T-helper 1 cell (primary cell): Measurements from ENCODE around the gene CTNNA1.

Source experiments
- DNase-seq, 5 donors: peaks; one replicate each; pipeline ENCODE4 v3.0.0-alpha.2; 2012 to 2020

Gene CTNNA1

DNA sequence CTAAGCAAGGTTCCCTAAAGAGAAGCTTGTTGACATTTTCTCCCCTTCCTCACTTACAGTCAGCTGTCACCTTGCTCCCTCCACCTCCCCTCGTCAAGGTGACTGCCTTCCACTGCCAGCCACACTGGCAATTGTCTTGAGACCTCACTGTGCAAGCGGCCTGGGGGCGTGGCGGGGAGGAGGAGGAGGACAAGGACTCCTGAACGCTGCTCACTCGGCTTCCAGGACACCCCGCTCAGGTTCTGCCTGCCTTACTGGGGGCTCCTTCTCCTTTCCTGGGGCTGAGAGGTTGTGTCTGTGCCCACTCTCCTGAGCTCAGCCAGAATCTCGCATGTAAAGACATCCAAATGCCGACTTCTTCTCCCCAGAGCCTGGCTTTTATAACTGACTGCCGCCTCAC is 182.2 kb downstream of the CTNNA1 start:
- no peak for DNase-seq

DNA sequence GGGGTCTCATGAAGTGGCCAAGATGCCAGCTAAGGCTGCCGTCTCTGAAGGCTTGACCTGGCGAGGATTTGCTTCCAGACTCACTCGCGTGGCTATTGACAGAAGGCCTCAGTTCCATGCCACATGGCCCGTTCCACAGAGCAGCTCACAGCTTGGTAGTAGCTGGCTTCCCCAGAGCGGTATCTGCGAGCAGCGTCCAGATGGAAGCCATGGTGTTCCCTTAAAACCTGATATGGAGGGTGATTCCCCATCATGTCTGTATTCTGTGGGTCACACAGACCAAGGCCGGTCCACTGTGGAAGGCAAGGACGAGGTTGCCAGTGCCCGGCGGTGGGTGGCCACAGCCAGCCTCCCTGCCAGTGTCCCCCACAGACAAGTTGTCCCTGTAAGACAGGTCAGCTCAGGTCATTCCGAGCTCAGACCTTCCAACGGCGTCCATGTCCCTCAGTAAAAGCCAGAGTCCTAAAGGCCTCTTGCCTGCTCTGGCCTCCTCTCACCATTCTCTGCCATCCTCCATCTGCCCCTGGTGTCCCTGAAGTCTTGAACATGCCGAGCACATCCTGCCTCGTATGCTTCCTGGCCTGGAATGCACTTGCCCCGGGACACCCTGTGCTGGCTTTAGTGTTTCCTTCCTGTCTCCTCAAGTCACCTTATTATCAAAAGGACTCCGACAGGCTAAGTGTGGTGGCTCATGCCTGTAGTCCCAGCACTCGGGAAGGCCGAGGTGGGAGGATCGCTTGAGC is 183.2 kb downstream of the CTNNA1 start:
- DNase-seq = no peak

DNA sequence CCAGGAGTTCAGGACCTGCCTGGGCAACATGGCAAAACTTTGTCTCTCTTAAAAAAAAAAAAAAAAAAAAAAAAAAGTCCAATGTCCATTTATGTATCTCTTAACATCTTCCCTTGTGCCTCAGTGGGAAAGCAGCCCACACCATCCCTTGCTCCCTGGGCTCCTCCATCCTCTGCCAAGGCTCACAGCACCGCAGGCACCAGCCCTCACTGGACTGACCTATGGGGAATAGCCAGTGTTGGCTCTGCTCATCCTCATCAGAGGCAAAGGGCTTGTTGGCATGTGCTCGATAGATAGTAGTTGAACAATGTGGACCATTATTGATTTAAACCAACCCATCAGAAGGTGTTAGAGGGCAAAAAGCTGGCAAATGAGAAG is 183.7 kb downstream of the CTNNA1 start:
- DNase-seq = no peak

DNA sequence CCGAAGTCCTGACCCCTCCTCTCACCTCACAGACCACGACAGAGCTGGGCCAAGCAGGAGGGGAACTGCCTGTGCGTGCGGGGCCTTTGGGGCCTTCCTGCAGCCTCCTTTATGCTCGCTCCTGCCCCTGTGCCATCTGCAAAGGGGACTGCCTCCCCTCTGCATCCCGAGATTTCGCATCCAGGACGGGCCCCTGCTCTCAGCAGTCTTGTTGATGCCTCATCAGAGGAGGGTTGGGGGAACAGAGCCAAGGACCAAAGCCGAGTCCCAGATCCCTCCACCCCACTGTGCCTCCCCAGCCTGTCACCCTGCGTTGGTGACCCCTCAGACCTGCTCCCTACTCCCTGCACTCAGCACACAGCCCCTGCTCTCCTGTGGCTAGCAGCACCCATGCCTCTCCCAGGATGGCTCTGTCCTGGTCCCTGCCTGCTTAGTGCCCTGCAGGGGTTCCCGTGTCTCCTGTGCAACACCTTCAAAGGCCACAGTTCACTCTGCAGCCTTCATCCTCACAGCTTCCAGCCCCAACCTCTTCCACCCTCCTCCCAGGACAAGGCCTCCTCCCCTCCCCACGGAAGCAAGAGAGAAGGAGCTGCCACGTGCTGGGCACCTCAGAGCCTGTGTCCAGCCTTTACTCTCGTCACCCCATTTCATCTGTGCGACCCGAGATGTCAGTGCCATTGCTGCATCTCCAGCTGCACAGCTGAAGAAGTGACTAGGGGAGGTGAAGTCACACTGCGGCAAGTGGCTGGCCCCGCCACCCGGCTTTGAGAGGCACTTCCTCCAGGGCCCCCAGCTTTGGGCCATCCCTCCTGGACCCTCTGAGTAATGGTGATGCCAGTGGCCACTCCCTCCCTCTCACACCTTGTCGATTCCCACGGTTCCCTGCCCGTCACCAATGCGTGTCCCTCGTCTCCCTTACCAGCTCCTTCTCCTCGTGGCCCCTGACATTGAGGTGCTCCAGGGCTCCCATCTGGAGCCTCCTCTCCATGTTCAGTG is 184.5 kb downstream of the CTNNA1 start:
- no peak for DNase-seq

DNA sequence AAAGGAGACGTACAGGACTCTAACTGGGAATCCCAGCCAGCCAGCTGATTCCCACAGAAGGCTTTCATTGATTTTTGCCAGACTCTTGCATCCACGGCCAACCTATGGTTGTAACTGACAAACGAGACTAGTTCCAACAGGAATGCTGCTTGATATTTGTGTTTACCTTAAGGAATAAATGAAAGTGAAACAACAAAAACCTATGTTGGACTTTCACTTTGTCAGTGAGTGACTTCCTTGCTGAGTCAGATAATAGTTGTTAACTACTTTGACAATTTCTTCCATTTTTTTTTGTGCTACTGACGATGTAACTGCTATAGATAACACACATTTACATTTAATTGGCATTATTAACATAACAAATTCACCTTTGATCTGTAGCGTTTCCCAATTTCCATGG is 185.3 kb downstream of the CTNNA1 start:
- no peak for DNase-seq

DNA sequence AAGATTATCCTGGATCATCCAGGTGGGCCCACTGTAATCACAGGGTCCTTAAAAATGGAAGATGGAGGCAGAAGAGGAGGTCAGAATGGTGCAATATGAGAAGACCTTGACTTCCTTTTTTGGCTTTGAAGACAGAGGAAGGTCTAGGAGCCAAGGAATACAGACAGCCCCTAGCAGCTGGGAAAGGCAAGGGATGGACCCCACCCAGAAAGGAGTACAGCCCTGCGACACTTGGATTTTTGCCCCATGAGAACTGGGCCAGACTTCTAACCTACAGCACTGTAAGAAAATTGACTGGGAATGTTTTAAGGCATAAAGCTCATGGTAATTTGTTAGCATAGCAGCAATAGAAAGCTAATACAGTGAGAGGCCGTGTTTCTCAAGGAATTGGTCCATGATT is 188.8 kb downstream of the CTNNA1 start:
- DNase-seq = no peak

DNA sequence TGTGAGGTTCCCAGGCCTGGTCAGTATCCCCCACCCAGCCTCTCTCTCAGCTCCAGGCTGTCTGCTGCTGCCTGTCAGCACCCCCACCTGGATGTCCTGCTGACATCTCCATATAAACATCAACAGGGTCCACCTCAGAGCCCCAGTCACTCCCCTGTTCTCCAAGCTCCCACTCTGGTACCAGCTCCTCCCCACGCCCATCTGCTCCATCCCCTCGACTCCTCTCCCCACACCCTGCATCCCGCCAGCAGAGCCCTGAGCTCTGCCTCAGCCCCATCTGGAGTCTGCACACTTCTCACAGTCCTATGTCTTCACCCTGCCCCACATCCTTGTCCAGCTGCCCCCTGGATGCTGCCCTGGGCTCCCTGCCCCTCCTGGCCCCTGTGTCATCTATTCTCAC is 189.6 kb downstream of the CTNNA1 start:
- no peak for DNase-seq

DNA sequence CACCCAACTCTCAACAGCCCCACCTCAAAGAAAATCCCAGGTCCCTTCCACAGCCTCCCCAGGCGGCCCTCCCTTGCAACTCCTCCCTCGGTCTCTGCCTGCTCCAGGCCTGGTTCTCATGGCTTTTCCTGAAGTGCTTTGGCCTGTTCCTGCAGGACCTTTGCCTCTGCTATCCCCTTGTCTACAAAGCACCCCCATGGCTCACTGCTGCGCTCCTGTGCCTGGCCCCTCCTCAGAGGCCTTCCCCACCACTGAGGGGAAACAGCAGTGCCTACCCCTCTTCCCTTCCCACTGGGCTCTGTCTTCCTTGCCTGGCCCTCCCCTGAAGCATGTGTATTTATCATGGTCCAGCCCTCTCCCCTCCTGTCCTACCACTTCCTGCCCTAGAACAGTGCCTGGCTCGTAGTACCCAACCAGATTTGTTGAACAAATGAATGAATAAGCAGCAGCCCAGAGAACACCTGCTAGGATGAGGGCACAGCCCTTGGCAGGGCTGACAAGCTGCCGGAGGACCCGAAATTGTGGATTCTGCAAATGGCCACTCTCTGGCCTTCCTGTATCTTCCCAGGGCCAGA is 190.5 kb downstream of the CTNNA1 start:
- no peak for DNase-seq

DNA sequence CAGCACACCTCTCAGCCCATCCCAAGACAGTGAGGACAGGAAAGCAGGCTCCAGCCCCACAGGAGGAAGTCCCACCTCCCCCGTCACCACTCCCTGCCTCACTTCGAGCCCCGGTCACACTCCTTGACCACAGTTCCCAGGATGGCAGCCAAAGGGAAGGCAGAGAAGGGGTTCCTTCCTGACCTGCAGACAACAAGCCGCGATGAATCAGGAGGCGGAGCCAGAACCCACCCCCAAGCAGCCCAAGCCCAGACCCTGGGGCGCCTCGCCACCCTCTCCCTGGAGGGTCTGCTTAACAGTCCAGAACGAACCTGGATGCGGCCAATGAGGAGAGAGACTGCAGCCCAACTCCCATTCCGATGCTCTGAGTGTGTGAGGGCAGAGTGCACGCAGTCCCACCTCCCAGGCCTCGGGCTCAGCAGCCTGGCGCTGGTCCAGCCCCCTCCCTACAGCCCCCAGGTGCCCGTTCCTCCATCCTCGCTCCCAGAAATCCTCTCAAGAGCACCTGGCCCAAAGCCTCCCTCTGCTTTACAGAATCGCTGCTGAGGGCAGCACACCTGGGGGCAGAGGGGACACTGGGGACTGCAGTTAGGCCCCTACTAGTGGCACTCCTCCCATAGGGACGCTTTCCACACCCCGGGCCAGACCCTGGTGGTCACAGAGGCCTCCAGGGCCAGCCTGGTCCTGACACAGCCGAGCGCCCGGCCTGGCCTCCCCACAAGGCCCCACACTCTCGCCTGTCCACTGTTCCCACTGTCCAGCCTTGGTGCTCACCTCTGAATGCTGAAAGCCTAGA is 191.5 kb downstream of the CTNNA1 start:
- no peak for DNase-seq

DNA sequence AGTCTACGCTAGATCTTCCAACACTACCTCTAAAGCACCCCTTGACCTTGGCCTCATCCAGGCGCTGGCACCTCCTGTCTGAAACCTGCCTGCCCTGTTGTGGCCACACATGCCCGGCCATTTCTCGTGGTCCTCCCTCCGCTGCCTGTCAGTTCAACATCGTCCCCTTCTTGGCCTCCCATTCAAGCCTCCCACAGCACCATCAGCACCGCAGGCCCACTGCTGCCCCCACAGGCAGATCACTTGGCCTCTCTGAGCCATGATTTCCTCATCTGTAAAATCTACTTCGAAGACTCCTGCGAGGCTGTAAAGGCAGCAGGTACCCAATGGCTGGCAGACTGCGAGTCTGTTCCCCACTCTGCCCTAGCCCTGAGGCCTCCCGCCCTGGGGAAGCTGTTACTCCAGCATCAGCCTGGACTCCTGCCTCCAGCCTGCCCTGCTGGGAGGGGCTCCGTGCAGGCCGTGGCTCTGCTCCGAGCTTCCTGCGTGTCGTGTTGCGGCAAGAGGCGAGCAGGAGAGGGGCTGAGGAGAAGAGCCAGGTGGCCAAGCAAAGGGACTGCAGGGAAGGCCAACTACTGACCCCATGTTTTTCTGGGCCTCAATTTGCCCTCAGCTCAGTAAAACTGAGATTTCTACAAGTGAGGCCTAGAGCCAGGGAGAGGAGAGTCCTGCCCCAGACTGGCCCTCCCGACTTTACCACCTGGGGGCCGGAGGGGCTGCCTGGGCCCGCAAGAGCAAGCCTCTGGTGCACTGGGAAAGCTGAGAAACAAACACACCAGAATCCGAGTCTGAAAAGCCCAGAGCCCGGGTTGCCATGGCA is 192.4 kb downstream of the CTNNA1 start:
- no peak for DNase-seq

DNA sequence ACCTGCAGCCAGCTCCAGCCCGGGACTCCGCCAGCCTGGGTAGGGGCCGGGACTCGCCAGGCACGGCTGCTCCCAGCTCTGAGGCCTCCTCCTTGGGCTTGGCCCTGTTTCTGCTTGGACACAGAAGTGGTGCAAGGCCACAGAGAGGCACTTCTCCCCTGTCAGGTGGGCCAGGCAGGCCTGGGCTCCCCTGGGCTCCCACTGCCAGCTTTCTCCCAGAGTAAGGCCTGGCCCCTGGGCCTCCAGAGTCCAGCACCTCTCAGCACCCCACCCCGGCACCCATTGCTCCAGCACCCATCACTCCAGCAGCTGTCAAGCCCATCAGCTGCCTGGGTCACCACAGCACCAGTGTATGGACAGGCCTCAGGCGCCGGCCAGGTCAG is 193.0 kb downstream of the CTNNA1 start:
- no peak for DNase-seq

DNA sequence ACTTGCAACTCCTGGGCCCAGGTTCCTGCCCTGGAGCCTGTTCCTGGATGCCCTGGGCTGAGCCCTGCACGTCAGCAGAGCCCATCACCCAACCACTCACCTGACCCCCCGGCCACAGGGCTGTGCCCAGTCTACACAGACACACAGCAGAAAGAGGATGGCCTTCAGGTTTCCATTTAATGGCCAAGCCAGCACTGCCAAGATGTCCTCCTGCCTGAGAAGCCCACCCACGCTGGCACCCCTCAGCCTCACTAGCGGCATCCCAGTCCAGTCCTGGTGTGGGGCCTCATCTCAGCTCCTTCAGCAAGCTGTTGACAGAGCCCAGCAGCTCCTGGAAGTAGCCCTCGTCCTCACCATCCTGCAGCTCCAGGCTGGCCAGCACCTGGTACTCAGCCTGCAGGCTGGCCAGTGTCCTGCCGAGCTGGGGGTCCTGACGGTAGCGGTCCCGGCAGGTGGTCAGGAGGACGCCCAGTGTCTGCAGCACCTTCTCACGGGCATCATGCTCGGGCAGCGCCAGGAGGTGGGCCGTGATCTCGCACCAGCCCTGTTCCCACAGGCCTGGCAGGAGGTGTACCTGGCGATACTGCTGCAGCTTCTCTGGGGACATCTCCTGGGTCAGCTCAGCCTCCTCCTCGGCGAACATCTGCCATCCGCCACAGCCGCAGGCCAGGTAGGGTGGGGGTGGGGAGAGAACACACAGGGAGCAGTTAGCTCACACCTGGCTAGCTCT is 193.8 kb downstream of the CTNNA1 start:
- no peak for DNase-seq

DNA sequence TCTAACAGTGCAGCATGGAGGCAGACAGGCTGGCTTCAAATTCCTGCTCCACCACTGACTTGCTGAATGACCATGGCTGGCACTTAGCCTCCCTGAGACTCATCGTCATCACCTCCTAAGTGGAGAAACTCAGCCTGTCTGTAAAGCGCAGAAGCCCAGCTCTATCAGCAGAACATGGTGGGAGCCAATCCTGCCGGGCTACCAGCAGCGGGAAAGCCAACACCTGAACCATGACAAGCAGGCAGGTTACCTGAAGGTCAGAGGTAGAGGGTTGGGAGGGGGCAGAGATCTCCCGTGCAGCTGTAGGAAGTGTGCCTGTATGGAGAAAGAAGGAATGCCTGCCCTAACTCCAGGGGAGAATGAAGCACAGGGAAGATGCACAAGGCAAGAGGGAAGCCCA is 194.6 kb downstream of the CTNNA1 start:
- no peak for DNase-seq

DNA sequence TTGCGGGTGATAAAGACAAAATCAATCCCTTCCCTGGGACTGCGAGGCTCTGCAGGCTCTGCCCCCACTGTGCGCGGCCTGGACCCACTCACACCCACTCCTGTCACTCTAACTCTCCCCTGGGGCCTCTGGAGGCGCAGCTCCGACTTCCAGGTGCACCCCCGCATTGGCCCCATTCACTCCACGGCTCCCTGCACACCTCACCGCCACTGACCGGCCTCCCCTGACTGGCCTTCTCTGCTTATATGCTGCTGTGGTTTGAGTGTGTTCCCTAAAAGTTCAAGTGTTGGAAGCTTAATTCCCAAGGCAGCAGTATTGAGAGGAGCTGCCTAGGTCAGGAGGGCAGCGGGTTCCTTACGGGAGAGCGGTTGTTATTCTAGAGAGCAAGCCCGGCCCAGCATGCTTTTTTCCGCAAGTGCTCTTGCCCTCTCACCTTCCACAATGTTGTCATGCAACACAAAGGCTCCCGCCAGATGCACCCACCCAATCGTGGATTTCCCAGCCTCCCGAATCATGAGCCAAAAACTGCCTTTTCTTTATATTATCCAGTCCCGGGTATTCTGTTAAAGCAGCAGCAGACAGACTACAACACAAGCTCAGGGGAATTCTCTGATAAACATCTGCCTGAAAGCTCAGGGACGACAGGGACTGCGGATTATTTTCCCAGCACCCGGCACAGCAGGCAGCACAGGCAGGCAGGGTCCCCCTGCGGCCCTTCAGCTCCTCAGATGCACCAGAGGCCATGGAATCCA is 195.4 kb downstream of the CTNNA1 start:
- DNase-seq = no peak

DNA sequence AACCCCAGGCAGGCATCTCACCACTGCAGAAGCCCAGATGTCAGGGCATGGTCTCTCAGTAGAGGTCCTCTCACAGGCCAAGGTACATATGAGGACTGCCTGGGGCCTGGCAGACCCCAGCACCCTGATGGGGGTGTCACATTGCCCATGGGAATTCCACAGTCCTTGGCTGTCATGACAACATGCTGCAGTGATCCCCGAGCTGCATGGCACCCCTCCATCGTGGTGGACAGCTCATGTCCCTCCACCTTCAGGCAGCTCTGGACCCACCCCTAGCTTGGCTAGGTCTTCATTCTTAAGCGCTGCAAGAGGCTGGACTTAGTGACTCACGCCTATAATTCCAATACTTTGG is 196.0 kb downstream of the CTNNA1 start:
- no peak for DNase-seq

DNA sequence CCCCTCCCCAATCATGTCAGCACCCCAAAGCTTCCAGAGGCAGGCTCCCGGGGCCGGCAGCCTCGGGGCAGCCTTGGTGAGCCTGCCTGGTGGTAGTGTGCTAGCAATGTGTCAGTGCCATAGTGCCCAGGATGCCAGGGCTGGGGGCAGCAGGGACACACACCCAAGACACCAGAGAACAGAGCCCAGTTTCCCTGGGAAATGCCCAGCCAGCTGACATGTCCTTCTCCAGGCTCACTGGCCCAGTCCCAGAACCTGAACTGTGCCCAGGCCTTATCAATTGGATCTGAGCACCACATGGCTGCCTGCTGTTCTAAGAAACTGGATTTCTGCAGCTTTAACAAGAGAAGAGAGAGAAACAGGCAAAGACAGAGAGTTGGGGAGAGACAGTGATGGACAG is 196.8 kb downstream of the CTNNA1 start:
- DNase-seq = no peak

DNA sequence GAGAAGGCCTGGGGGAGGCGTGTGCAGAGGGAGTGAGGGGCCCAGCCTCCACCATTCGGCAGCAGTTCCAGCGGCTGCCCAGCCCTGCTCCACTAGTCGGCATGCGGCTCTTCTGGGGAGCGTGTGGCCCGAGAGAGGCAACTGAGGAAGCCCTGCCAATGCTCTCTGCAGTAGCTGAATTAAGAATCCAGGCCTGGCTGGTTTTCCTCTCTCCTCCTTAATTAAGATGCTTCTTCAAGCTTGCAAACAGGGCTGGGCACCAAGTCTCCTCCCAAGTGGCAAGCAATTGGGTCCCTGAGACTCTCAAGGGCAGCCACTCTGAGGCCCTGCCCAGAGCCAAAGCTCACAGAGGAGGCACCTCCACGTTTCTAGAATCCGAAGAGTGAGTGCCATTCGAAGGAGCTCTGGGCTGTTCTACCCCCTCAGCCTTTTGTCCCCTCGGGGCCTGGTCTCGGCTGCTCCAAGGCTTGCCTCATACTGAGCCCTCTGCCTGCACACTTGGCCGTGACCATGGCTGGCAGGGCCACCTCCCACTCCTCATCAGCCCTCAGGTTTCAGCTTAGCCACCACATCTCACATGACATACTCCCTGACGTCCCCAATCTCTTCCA is 197.3 kb downstream of the CTNNA1 start:
- DNase-seq = no peak

DNA sequence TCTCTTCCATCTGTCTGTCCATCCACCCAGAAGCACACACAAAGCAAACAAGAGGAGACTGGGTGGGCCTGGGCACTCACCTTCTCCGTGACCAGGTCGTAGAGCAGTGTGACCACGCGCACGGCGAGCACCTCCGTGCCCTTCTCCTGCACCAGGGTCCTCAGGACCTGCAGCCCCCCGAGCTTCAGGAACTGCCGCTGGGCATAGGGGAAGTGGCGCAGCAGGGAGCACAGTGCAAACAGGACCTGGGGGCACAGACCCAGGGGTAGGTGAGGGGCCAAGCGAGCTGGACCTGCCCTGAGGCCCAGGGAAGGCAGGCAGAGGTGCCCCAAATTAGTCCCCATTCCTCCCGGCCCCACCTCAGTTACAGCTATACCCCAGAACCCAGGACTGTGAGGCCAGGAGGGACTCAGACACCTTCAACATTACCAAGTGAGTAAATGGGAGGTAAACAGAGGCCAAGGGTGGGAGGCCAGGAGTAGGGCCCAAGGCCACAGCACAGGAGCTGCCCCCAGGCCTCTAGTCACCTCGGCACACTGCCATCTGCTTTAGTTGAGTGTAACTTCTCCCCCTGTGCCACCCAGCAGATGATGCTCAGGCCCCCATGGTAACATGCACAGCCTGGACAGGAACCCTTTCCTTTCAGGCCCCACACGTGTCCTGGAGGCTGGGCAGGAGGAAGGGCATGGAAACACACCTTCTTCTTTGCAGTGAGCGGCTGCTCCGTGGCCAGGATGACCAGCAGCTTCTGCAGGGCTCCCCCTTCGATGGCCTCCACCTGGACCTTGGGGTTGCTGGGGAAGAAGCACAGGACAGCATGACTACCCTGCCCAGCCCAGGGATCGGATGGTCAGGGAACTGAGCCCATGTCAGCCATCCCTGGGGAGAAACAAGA is 198.1 kb downstream of the CTNNA1 start:
- DNase-seq = no peak
